ENCODE data around the gene BRMS1L. TPM values are rescaled to one million over a fixed set of nuclear protein-coding genes. Genes with fewer than 3 reads are reported as not detected.
"Not testable (repeated sequence)": the region's sequence is repeated elsewhere in the genome, so short reads cannot be mapped to it uniquely, and the experiment has no call there.

BRMS1L gene
- total and polyA plus RNA-seq, 9 of the 15 experiments (the other 6 are each of a cell fraction or from before 2014, with no cell fraction given) = 1.2 to 4.7 (median 3.3) TPM

DNA sequence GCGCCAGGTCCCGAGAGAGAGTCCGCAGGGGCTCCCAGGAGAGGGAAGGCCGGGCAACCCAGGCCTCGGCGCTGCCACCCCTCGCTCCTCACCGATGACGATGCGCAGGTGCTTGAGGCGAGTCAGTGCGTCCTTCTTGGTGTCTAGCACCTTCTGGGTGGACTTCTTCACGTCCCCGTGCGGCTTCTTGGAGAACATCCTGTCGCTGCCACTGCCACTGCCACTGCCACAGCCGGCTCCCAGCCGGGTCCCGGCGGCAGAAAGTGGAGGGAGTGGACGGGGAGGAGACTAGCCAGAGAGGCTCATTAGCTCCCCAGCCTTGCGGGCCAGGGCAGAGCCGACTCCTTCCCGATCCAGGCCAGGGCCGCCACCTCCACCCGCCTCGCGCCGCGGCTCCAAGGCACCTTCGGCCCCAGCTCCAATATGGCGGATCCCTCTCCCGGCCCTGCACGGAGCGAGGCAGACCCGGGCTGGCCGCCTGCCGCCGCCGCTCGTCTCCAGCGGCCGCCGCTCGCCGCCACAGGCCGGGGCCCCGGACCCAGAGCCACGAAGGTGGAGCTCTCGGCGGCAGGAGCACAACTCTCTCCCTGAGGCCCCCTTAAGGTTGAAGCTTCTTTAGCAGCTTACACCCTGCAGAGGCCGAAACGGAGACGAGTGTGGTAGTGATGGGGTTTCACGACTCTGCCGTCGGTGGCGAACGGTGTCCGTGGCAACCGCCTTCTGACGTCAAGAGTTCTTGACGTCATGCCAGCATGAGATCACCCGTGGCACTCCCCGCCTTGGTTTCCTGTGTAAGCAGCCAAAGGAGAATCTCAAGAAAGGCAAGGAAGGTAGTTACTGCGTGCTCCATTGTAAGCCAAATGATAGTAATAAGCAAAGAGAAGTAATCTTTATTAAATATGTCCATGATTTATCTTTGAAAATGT, 17.2 kb upstream of the BRMS1L start, which contains the start of gene RALGAPA1 (continued):
- TF ChIP-seq, protein P1, sequence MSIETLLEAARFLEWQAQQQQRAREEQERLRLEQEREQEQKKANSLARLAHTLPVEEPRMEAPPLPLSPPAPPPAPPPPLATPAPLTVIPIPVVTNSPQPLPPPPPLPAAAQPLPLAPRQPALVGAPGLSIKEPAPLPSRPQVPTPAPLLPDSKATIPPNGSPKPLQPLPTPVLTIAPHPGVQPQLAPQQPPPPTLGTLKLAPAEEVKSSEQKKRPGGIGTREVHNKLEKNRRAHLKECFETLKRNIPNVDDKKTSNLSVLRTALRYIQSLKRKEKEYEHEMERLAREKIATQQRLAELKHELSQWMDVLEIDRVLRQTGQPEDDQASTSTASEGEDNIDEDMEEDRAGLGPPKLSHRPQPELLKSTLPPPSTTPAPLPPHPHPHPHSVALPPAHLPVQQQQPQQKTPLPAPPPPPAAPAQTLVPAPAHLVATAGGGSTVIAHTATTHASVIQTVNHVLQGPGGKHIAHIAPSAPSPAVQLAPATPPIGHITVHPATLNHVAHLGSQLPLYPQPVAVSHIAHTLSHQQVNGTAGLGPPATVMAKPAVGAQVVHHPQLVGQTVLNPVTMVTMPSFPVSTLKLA (conservative IDR thresholded peaks at IDR 0.05) = 0 out of 4 replicates have a peak, but pooled peaks have one; percentile 12 to 26
- TF ChIP-seq RCOR1 (IDR thresholded peaks at IDR 0.05; ENCODE audit: borderline replicate concordance in 1 of 2, low read depth in 2 of 2, low read length in 2 of 2) = peak in 1 of 2 experiments; percentile 46; a peak in 1 of 4 replicates
- peak; percentile 68 for TF ChIP-seq ATF1 (CRISPR knock-in tag; IDR thresholded peaks at IDR 0.05)
- peak; percentile 99 for TF ChIP-seq ATF1 (tag; IDR thresholded peaks at IDR 0.05)
- TF ChIP-seq CREB1 (IDR thresholded peaks at IDR 0.05) = peak; percentile 96
- TF ChIP-seq CREB1 (CRISPR knock-in tag; IDR thresholded peaks at IDR 0.05) = peak; percentile 96
- TF ChIP-seq CTBP1 (IDR thresholded peaks at IDR 0.05; ENCODE audit: borderline replicate concordance) = peak; percentile 74
- TF ChIP-seq PHF8 (IDR thresholded peaks at IDR 0.05; ENCODE audit: borderline replicate concordance, low read length) = peak; percentile 68; the same call in 1 of the 2 replicates
- peak; percentile 76 for TF ChIP-seq NBN (IDR thresholded peaks at IDR 0.05; ENCODE audit: low read depth)
- TF ChIP-seq, protein P2, sequence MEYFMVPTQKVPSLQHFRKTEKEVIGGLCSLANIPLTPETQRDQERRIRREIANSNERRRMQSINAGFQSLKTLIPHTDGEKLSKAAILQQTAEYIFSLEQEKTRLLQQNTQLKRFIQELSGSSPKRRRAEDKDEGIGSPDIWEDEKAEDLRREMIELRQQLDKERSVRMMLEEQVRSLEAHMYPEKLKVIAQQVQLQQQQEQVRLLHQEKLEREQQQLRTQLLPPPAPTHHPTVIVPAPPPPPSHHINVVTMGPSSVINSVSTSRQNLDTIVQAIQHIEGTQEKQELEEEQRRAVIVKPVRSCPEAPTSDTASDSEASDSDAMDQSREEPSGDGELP (CRISPR knock-in tag; IDR thresholded peaks at IDR 0.05; ENCODE audit: borderline replicate concordance) = peak; percentile 56; the same call in 1 of the 2 replicates
- TF ChIP-seq ESRRA (IDR thresholded peaks at IDR 0.05; ENCODE audit: borderline replicate concordance, low read depth) = peak; percentile 68; the same call in 1 of the 2 replicates
- TF ChIP-seq CREM (IDR thresholded peaks at IDR 0.05; ENCODE audit: low read depth) = peak; percentile 99
- TF ChIP-seq YY1 (IDR thresholded peaks at IDR 0.05; ENCODE audit: borderline replicate concordance in 1 of 3, control insufficient read depth in 1 of 3, extremely low read depth in 1 of 3, insufficient read depth in 3 of 3, insufficient read length in 1 of 3, insufficient replicate concordance in 2 of 3, low read depth in 1 of 3, low read length in 2 of 3) = peak in 2 of 3 experiments; percentile 38 to 66
- TF ChIP-seq, protein P3, sequence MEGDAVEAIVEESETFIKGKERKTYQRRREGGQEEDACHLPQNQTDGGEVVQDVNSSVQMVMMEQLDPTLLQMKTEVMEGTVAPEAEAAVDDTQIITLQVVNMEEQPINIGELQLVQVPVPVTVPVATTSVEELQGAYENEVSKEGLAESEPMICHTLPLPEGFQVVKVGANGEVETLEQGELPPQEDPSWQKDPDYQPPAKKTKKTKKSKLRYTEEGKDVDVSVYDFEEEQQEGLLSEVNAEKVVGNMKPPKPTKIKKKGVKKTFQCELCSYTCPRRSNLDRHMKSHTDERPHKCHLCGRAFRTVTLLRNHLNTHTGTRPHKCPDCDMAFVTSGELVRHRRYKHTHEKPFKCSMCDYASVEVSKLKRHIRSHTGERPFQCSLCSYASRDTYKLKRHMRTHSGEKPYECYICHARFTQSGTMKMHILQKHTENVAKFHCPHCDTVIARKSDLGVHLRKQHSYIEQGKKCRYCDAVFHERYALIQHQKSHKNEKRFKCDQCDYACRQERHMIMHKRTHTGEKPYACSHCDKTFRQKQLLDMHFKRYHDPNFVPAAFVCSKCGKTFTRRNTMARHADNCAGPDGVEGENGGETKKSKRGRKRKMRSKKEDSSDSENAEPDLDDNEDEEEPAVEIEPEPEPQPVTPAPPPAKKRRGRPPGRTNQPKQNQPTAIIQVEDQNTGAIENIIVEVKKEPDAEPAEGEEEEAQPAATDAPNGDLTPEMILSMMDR (IDR thresholded peaks at IDR 0.05 in 2 of 3, conservative IDR thresholded peaks at IDR 0.05 in 1 of 3; ENCODE audit: insufficient read depth in 2 of 3, low read depth in 1 of 3, low read length in 3 of 3) = peak; percentile 41 to 53 (median 51); a peak in 4 of 6 replicates
- TF ChIP-seq ZFX (CRISPR knock-in tag; IDR thresholded peaks at IDR 0.05) = peak; percentile 87
- peak; percentile 75 for TF ChIP-seq JUN (IDR thresholded peaks at IDR 0.05; ENCODE audit: borderline replicate concordance, low read depth, low read length)
- not testable (repeated sequence) for TF ChIP-seq JUN (CRISPR knock-in tag; IDR thresholded peaks at IDR 0.05; ENCODE audit: borderline replicate concordance)
- TF ChIP-seq, protein P4, sequence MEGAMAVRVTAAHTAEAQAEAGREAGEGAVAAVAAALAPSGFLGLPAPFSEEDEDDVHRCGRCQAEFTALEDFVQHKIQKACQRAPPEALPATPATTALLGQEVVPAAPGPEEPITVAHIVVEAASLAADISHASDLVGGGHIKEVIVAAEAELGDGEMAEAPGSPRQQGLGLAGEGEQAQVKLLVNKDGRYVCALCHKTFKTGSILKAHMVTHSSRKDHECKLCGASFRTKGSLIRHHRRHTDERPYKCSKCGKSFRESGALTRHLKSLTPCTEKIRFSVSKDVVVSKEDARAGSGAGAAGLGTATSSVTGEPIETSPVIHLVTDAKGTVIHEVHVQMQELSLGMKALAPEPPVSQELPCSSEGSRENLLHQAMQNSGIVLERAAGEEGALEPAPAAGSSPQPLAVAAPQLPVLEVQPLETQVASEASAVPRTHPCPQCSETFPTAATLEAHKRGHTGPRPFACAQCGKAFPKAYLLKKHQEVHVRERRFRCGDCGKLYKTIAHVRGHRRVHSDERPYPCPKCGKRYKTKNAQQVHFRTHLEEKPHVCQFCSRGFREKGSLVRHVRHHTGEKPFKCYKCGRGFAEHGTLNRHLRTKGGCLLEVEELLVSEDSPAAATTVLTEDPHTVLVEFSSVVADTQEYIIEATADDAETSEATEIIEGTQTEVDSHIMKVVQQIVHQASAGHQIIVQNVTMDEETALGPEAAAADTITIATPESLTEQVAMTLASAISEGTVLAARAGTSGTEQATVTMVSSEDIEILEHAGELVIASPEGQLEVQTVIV (CRISPR knock-in tag; IDR thresholded peaks at IDR 0.05; ENCODE audit: borderline replicate concordance) = peak; percentile 95

Measured in K562 (cell line).